Suprapubic skin (tissue), 4 donors: ENCODE measurements around the gene CIITA. TPM values are rescaled to one million over a fixed set of nuclear protein-coding genes. Genes with fewer than 3 reads are reported as not detected.

ENCODE experiments used
- DNase-seq, 2 donors: peaks; one replicate each; pipeline ENCODE4 v3.0.0-alpha.2; 2019; ENCODE audit warnings: low spot score in 2 of 2
- H3K27ac ChIP-seq: fragments of 200-600 bp; sonication (generic); one replicate; pipeline ENCODE4 v1.5.1; 2019
- H3K27me3 ChIP-seq: fragments of 200-600 bp; sonication (generic); one replicate; pipeline ENCODE4 v1.5.1; 2019
- H3K36me3 ChIP-seq: fragments of 200-600 bp; sonication (generic); one replicate; pipeline ENCODE4 v1.5.1; 2019
- H3K4me1 ChIP-seq: fragments of 200-600 bp; sonication (generic); one replicate; pipeline ENCODE4 v1.5.1; 2019
- H3K4me3 ChIP-seq: fragments of 200-600 bp; sonication (generic); one replicate; pipeline ENCODE4 v1.5.1; 2019; ENCODE audit warnings: mild to moderate bottlenecking
- H3K9me3 ChIP-seq: fragments of 200-600 bp; sonication (generic); one replicate; pipeline ENCODE4 v1.5.1; 2019
- CTCF ChIP-seq, 2 donors: fragments of 200-600 bp in 1 of 2; fragments of 450-650 bp in 1 of 2; sonication (generic) in 1 of 2; IDR thresholded peaks; one replicate each; pipeline ENCODE4 v1.5.1; 2016 to 2019; ENCODE audit warnings: antibody characterized with exemption in 2 of 2, mild to moderate bottlenecking in 1 of 2, moderate library complexity in 1 of 2
- EP300 ChIP-seq: sonication (generic); formaldehyde crosslinking; IDR thresholded peaks from one replicate; pipeline ENCODE4 v1.6.1; 2017; ENCODE audit warnings: antibody characterized with exemption
- POLR2A ChIP-seq, 2 donors: fragments of 450-650 bp; IDR thresholded peaks; one replicate each; pipeline ENCODE4 v1.6.1; 2017; ENCODE audit warnings: antibody characterized with exemption in 2 of 2, mild to moderate bottlenecking in 2 of 2, moderate library complexity in 2 of 2
- POLR2AphosphoS5 ChIP-seq, 3 donors: sonication (generic); formaldehyde crosslinking; IDR thresholded peaks; one replicate each; pipeline ENCODE4 v1.6.1; 2017; ENCODE audit warnings: antibody characterized with exemption in 3 of 3
- WGBS: methylation state at CpG from one replicate; pipeline ENCODE4 v1.1.5; 2018; 5-methylcytosine and 5-hydroxymethylcytosine counted together
- total RNA-seq, 4 donors: library from RNA; depleted of rRNA; stranded (reverse); fragments of >200 nt; gene quantifications; one replicate each; pipeline ENCODE4 v1.1.0, GENCODE V29; 2016

Gene CIITA
- total RNA-seq, 4 donors from 2014 or later = 9.7 to 35.2 (median 18.5) TPM

DNA sequence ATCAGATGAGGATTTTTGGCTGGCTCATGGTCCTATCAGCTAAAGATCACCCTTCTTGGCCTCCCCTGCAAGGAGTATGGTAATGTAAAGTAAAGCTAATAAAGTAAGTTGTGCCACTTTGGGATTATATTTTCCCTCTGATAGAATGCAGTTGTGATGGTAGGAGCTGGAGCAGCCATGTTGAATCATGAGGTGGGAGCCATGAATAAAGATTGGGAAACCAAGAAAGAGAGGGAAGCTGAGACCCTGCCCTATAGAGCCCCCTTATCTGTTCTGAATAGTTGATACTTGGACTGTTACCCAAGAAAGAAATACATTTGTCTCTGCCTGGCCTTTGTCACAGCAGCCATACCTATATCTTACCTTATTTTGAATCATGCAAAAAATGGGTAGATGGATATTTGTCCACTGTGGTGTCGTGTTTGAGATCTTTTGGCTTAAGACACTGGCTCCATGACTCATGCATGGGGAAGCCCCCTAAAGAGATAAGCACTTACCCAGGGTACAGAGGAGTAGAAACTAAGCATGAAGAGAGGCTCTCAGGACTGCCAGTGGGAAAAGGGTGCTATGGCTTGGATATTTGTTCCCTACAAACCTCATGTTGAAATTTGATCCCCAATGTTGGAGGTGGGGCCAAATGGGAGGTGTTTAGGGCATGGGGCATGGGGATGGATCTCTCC lies 40.7 kb upstream of the CIITA start:
- WGBS = 78% methylated on average over 1 of the region's 1 CpG
- H3K4me3 ChIP-seq = no peak overlapping the region
- no peaks in the 10 kb centered on the region for H3K36me3 ChIP-seq
- H3K9me3 ChIP-seq = no peaks in the 10 kb centered on the region
- TF ChIP-seq POLR2AphosphoS5 (IDR thresholded peaks at IDR 0.05) (no peak), EP300 (no peak), CTCF (IDR thresholded peaks at IDR 0.05) (no peak), POLR2A (IDR thresholded peaks at IDR 0.05) (no peak)
- no peak for DNase-seq
- H3K27ac ChIP-seq = no peak overlapping the region
- peaks cover 5% of the 10 kb centered on the region for H3K4me1 ChIP-seq
- peaks cover 4% of the 10 kb centered on the region for H3K27me3 ChIP-seq

GRCh38 chr16:10838621-10839278 lies 38.3 kb upstream of the CIITA start:
- Histone ChIP-seq H3K27ac (no peak overlapping the region), H3K4me3 (no peak overlapping the region), H3K4me1 (no peaks in the 10 kb centered on the region), H3K36me3 (no peaks in the 10 kb centered on the region), H3K9me3 (no peaks in the 10 kb centered on the region), H3K27me3 (peaks cover 4% of the 10 kb centered on the region)
- no peak for DNase-seq
- TF ChIP-seq POLR2A (IDR thresholded peaks at IDR 0.05) (no peak), POLR2AphosphoS5 (IDR thresholded peaks at IDR 0.05) (no peak), CTCF (IDR thresholded peaks at IDR 0.05) (no peak), EP300 (no peak)
- 83% methylated on average over 8 of the region's 10 CpGs for WGBS

- TF ChIP-seq EP300 (no peak), POLR2AphosphoS5 (IDR thresholded peaks at IDR 0.05) (no peak), CTCF (IDR thresholded peaks at IDR 0.05) (no peak), POLR2A (IDR thresholded peaks at IDR 0.05) (no peak)
- H3K36me3 ChIP-seq = no peaks in the 10 kb centered on the region
- peaks cover 4% of the 10 kb centered on the region for H3K27me3 ChIP-seq
- no peak overlapping the region for H3K27ac ChIP-seq
- no peak for DNase-seq
- H3K9me3 ChIP-seq = no peaks in the 10 kb centered on the region
- H3K4me3 ChIP-seq = no peak overlapping the region
- 60% methylated on average over 6 of the region's 6 CpGs for WGBS
- no peaks in the 10 kb centered on the region for H3K4me1 ChIP-seq
Observed at GRCh38 chr16:10839279-10839666, 37.7 kb upstream of the CIITA start.

GRCh38 chr16:10840703-10841102 lies 36.3 kb upstream of the CIITA start:
- no peaks in the 10 kb centered on the region for H3K4me1 ChIP-seq
- DNase-seq = no peak
- TF ChIP-seq POLR2AphosphoS5 (IDR thresholded peaks at IDR 0.05) = no peak
- no peak for TF ChIP-seq POLR2A (IDR thresholded peaks at IDR 0.05)
- no peak for TF ChIP-seq EP300
- TF ChIP-seq CTCF (IDR thresholded peaks at IDR 0.05) = no peak
- WGBS = 73% methylated on average over 16 of the region's 16 CpGs
- H3K27ac ChIP-seq = no peak overlapping the region
- H3K27me3 ChIP-seq = peaks cover 4% of the 10 kb centered on the region
- no peaks in the 10 kb centered on the region for H3K36me3 ChIP-seq
- no peaks in the 10 kb centered on the region for H3K9me3 ChIP-seq
- no peak overlapping the region for H3K4me3 ChIP-seq

DNA sequence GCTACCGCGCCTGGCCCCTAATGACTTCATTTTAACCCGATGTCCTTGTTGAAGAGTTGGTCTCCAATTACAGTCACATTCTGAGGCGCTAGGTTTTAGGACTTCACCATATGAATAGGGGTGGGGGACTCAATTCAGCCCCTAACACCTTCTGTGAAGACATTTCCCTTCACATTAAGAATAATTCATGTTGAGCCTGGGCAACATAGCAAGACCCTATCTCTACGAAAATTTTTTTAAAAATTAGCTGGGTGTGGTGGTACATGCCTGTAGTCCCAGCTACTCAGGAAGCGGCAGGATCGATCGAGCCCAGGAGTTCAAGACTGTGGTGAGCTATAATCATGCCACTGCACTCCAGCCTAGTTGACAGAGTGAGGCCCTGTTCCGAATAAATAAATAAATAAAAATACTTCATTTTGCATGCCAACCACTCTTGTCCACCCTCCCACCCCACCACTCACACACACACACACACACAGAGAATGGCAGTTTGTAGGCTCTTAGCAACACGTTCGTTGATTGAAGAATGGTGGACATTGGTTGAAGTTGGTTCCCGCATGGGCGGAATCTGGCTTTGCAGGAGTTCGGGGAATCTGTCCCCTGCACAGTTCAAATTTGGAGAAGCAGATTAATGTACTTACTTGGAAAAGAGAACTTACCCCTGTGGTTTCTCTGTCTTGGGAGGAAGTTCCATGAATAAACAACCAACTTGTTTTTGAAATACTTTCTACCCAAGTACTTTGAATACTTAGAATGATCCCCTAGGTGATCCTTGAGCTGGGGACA lies 30.6 kb upstream of the CIITA start:
- H3K27ac ChIP-seq = no peak overlapping the region
- H3K27me3 ChIP-seq = no peaks in the 10 kb centered on the region
- TF ChIP-seq CTCF (IDR thresholded peaks at IDR 0.05) (no peak), EP300 (no peak), POLR2A (IDR thresholded peaks at IDR 0.05) (no peak), POLR2AphosphoS5 (IDR thresholded peaks at IDR 0.05) (no peak)
- H3K4me3 ChIP-seq = no peak overlapping the region
- 92% methylated on average over 14 of the region's 14 CpGs for WGBS
- no peaks in the 10 kb centered on the region for H3K9me3 ChIP-seq
- DNase-seq = no peak
- H3K36me3 ChIP-seq = no peaks in the 10 kb centered on the region
- no peaks in the 10 kb centered on the region for H3K4me1 ChIP-seq
